ENCODE data around the gene CRELD2.

The CRELD2 gene

GRCh38 chr22:49936973-49937757, 18.7 kb downstream of the CRELD2 start:
- H3K27me3 ChIP-seq (replicated peaks; ENCODE audit: control insufficient read depth, insufficient read depth, low read length): no peaks in the 10 kb centered on the region
- H3K4me3 ChIP-seq (replicated peaks; ENCODE audit: low read depth, low read length): no peak overlapping the region
- TF ChIP-seq CTCF (IDR thresholded peaks at IDR 0.05; ENCODE audit: insufficient read depth, low read length, poor library complexity, severe bottlenecking): no peak
- no peaks in the 10 kb centered on the region for H3K36me3 ChIP-seq (ENCODE audit: control insufficient read depth, insufficient read depth, low read length)
- DNase-seq (ENCODE audit: extremely low read depth, insufficient read length): no peak

- DNase-seq (ENCODE audit: extremely low read depth, insufficient read length): no peak
- TF ChIP-seq CTCF (IDR thresholded peaks at IDR 0.05; ENCODE audit: insufficient read depth, low read length, poor library complexity, severe bottlenecking): no peak
- Histone ChIP-seq H3K27me3 (replicated peaks; ENCODE audit: control insufficient read depth, insufficient read depth, low read length) (no peaks in the 10 kb centered on the region), H3K36me3 (ENCODE audit: control insufficient read depth, insufficient read depth, low read length) (no peaks in the 10 kb centered on the region), H3K4me3 (replicated peaks; ENCODE audit: low read depth, low read length) (no peak overlapping the region)
These were observed 19.5 kb downstream of the CRELD2 start for GRCh38 chr22:49937758-49938564.

GRCh38 chr22:49938565-49939136, 20.2 kb downstream of the CRELD2 start:
- no peak for DNase-seq (ENCODE audit: extremely low read depth, insufficient read length)
- no peak for TF ChIP-seq CTCF (IDR thresholded peaks at IDR 0.05; ENCODE audit: insufficient read depth, low read length, poor library complexity, severe bottlenecking)
- no peaks in the 10 kb centered on the region for H3K36me3 ChIP-seq (ENCODE audit: control insufficient read depth, insufficient read depth, low read length)
- H3K27me3 ChIP-seq (replicated peaks; ENCODE audit: control insufficient read depth, insufficient read depth, low read length): no peaks in the 10 kb centered on the region
- H3K4me3 ChIP-seq (replicated peaks; ENCODE audit: low read depth, low read length): no peak overlapping the region

GRCh38 chr22:49941507-49942316, 23.3 kb downstream of the CRELD2 start:
- DNase-seq (ENCODE audit: extremely low read depth, insufficient read length): no peak
- no peak overlapping the region for H3K4me3 ChIP-seq (replicated peaks; ENCODE audit: low read depth, low read length)
- H3K36me3 ChIP-seq (ENCODE audit: control insufficient read depth, insufficient read depth, low read length): no peaks in the 10 kb centered on the region
- no peaks in the 10 kb centered on the region for H3K27me3 ChIP-seq (replicated peaks; ENCODE audit: control insufficient read depth, insufficient read depth, low read length)
- TF ChIP-seq CTCF (IDR thresholded peaks at IDR 0.05; ENCODE audit: insufficient read depth, low read length, poor library complexity, severe bottlenecking): no peak

GRCh38 chr22:49942565-49943404, 24.4 kb downstream of the CRELD2 start:
- Histone ChIP-seq H3K36me3 (ENCODE audit: control insufficient read depth, insufficient read depth, low read length) (no peaks in the 10 kb centered on the region), H3K4me3 (replicated peaks; ENCODE audit: low read depth, low read length) (no peak overlapping the region), H3K27me3 (replicated peaks; ENCODE audit: control insufficient read depth, insufficient read depth, low read length) (no peaks in the 10 kb centered on the region)
- no peak for DNase-seq (ENCODE audit: extremely low read depth, insufficient read length)
- no peak for TF ChIP-seq CTCF (IDR thresholded peaks at IDR 0.05; ENCODE audit: insufficient read depth, low read length, poor library complexity, severe bottlenecking)

All from GM06990 (cell line).